ENCODE measurements around the gene SOCS3. TPM values are rescaled to one million over a fixed set of nuclear protein-coding genes. Genes with fewer than 3 reads are reported as not detected.

Gene SOCS3
- total RNA-seq, 2 experiments from 2014 or later, result not detected

- Histone ChIP-seq H4K20me1 (ENCODE audit: insufficient read depth, low read length) (no peaks in the 10 kb centered on the region), H3K4me3 (ENCODE audit: low read depth, low read length, poor library complexity, severe bottlenecking) (no peak overlapping the region), H3K27ac (ENCODE audit: low read depth, low read length, poor library complexity, severe bottlenecking) (no peak overlapping the region), H3K79me2 (ENCODE audit: insufficient read depth, low read depth, low read length) (no peaks in the 10 kb centered on the region), H2AFZ (ENCODE audit: low read length) (no peak overlapping the region), H3K4me1 (ENCODE audit: insufficient read depth, low read length, poor library complexity, severe bottlenecking) (no peaks in the 10 kb centered on the region), H3K36me3 (ENCODE audit: insufficient read depth, low read length) (peaks cover 71% of the 10 kb centered on the region), H3K9me2 (ENCODE audit: insufficient read depth, low read length) (no peaks in the 10 kb centered on the region), H3K9me3 (ENCODE audit: low read length) (no peaks in the 10 kb centered on the region), H3K4me2 (ENCODE audit: low read length) (no peak overlapping the region)
- POLR2A ChIA-PET, result no interaction called here
- DNase-seq (ENCODE audit: low spot score), result no peak
- no TSS peak for BruUV-seq (replicated peaks)
- TF ChIP-seq EZH2phosphoT487 (IDR thresholded peaks at IDR 0.05; ENCODE audit: borderline replicate concordance, low read depth, low read length), result no peak
- no peak for TF ChIP-seq CTCF (conservative IDR thresholded peaks at IDR 0.05; ENCODE audit: low read length)
- intact Hi-C loops (cut with micrococcal nuclease; ENCODE audit: unreplicated experiment), result no loop called here
- CTCF ChIA-PET (ENCODE audit: unreplicated experiment), result interaction anchor here (0.5 kb wide), 1 partner anchor 107 kb away, joined by 3 read pairs; no protein-coding TSS in a partner anchor
Measured at GRCh38 chr17:78406396-78406795, 46.5 kb upstream of the SOCS3 start.

- Histone ChIP-seq H3K4me1 (ENCODE audit: insufficient read depth, low read length, poor library complexity, severe bottlenecking) (no peaks in the 10 kb centered on the region), H3K36me3 (ENCODE audit: insufficient read depth, low read length) (peaks cover 90% of the 10 kb centered on the region), H3K4me2 (ENCODE audit: low read length) (no peak overlapping the region), H3K9me3 (ENCODE audit: low read length) (no peaks in the 10 kb centered on the region), H3K9me2 (ENCODE audit: insufficient read depth, low read length) (no peaks in the 10 kb centered on the region), H3K79me2 (ENCODE audit: insufficient read depth, low read depth, low read length) (no peaks in the 10 kb centered on the region), H4K20me1 (ENCODE audit: insufficient read depth, low read length) (no peaks in the 10 kb centered on the region), H3K4me3 (ENCODE audit: low read depth, low read length, poor library complexity, severe bottlenecking) (no peak overlapping the region), H2AFZ (ENCODE audit: low read length) (no peak overlapping the region), H3K27ac (ENCODE audit: low read depth, low read length, poor library complexity, severe bottlenecking) (no peak overlapping the region)
- DNase-seq (ENCODE audit: low spot score), result no peak
- intact Hi-C loops (cut with micrococcal nuclease; ENCODE audit: unreplicated experiment), result no loop called here
- POLR2A ChIA-PET, result interaction anchor here (0.7 kb wide), 1 partner anchor 23 kb away, joined by 4 read pairs; no protein-coding TSS in a partner anchor
- CTCF ChIA-PET (ENCODE audit: unreplicated experiment), result no interaction called here
- no TSS peak for BruUV-seq (replicated peaks)
- TF ChIP-seq CTCF (conservative IDR thresholded peaks at IDR 0.05; ENCODE audit: low read length) (no peak), EZH2phosphoT487 (IDR thresholded peaks at IDR 0.05; ENCODE audit: borderline replicate concordance, low read depth, low read length) (no peak)
Measured at GRCh38 chr17:78403822-78404221, 43.9 kb upstream of the SOCS3 start.

GRCh38 chr17:78401891-78402290 lies 42.0 kb upstream of the SOCS3 start:
- CTCF ChIA-PET (ENCODE audit: unreplicated experiment), result no interaction called here
- BruUV-seq (replicated peaks), result TSS peak; percentile 26

More at GRCh38 chr17:78401891-78402290, 42.0 kb upstream of the SOCS3 start:
- no peaks in the 10 kb centered on the region for H3K79me2 ChIP-seq (ENCODE audit: insufficient read depth, low read depth, low read length)
- no peaks in the 10 kb centered on the region for H3K4me1 ChIP-seq (ENCODE audit: insufficient read depth, low read length, poor library complexity, severe bottlenecking)
- no peak for TF ChIP-seq EZH2phosphoT487 (IDR thresholded peaks at IDR 0.05; ENCODE audit: borderline replicate concordance, low read depth, low read length)
- TF ChIP-seq CTCF (conservative IDR thresholded peaks at IDR 0.05; ENCODE audit: low read length), result no peak
- H3K36me3 ChIP-seq (ENCODE audit: insufficient read depth, low read length), result peaks cover 95% of the 10 kb centered on the region
- no peaks in the 10 kb centered on the region for H3K9me2 ChIP-seq (ENCODE audit: insufficient read depth, low read length)
- no peaks in the 10 kb centered on the region for H4K20me1 ChIP-seq (ENCODE audit: insufficient read depth, low read length)
- no peaks in the 10 kb centered on the region for H3K9me3 ChIP-seq (ENCODE audit: low read length)
- no peak overlapping the region for H3K4me3 ChIP-seq (ENCODE audit: low read depth, low read length, poor library complexity, severe bottlenecking)
- H3K4me2 ChIP-seq (ENCODE audit: low read length), result no peak overlapping the region
- no peak overlapping the region for H3K27ac ChIP-seq (ENCODE audit: low read depth, low read length, poor library complexity, severe bottlenecking)
- POLR2A ChIA-PET, result interaction anchor here (0.6 to 0.9 kb wide), 2 partner anchors 11 to 398 kb away, joined by 3 to 4 read pairs; no protein-coding TSS in a partner anchor
- H2AFZ ChIP-seq (ENCODE audit: low read length), result no peak overlapping the region
- intact Hi-C loops (cut with micrococcal nuclease; ENCODE audit: unreplicated experiment), result no loop called here
- no peak for DNase-seq (ENCODE audit: low spot score)

All from OCI-LY7 (cell line).